Transverse colon (tissue), 4 donors: ENCODE results near the gene FAIM2.

Experiments used
- POLR2AphosphoS5 ChIP-seq, 3 donors: sonication (generic); formaldehyde crosslinking; IDR thresholded peaks; one replicate each; pipeline ENCODE4 v1.6.1; 2016; ENCODE audit warnings: antibody characterized with exemption in 3 of 3
- TF ChIP-seq, protein P1 (sequence below), 5 experiments: fragments of 200-600 bp in 3 of 5; fragments of 450-650 bp in 2 of 5; sonication (generic) in 3 of 5; IDR thresholded peaks; 1 replicate in 2 of 5; 2 replicates in 3 of 5; pipeline ENCODE4 v1.5.1; 2016 to 2017; ENCODE audit warnings: antibody characterized with exemption in 5 of 5, inconsistent platforms in 3 of 5, mild to moderate bottlenecking in 2 of 5, moderate library complexity in 1 of 5

DNA sequence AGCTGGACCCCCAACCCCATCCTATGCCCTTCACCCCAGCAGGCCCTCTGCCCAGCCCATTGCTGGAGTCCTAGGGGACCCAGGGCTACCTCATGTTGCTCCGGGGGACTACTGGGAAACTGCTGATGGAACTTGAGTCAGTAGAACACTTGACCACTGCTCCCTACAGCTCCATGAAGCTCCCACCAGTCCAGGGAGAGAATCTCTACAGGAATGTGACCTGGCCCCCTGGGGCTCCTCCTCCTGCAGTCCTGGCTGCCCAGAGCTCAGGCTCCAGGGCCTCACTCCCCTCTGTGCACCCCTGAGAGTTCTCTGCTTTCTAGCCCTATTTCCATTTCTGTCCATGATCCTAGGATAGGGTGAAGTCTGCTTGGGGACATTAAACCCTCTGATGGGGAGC lies 36.0 kb upstream of the FAIM2 start:
- TF ChIP-seq, protein P1, sequence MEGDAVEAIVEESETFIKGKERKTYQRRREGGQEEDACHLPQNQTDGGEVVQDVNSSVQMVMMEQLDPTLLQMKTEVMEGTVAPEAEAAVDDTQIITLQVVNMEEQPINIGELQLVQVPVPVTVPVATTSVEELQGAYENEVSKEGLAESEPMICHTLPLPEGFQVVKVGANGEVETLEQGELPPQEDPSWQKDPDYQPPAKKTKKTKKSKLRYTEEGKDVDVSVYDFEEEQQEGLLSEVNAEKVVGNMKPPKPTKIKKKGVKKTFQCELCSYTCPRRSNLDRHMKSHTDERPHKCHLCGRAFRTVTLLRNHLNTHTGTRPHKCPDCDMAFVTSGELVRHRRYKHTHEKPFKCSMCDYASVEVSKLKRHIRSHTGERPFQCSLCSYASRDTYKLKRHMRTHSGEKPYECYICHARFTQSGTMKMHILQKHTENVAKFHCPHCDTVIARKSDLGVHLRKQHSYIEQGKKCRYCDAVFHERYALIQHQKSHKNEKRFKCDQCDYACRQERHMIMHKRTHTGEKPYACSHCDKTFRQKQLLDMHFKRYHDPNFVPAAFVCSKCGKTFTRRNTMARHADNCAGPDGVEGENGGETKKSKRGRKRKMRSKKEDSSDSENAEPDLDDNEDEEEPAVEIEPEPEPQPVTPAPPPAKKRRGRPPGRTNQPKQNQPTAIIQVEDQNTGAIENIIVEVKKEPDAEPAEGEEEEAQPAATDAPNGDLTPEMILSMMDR (IDR thresholded peaks at IDR 0.05) = no peak
- no peak for TF ChIP-seq POLR2AphosphoS5 (IDR thresholded peaks at IDR 0.05)
